Stimulated activated CD4-positive, alpha-beta T cell treated with anti-CD3 and anti-CD28 coated beads, TNF-alpha, amount 100 ng/mL, for 4 hours (primary cell): ENCODE results near the gene CCSAP.
A peak's percentile ranks its signal among the peaks of the same experiment; 100 is the strongest.
"Not testable (repeated sequence)": the region's sequence is repeated elsewhere in the genome, so short reads cannot be mapped to it uniquely, and the experiment has no call there.

Experiments used
- DNase-seq, 3 experiments: peaks; one replicate each; pipeline ENCODE4 v3.0.0-alpha.2; 2020; ENCODE audit warnings: low read depth in 3 of 3

The CCSAP gene, protein sequence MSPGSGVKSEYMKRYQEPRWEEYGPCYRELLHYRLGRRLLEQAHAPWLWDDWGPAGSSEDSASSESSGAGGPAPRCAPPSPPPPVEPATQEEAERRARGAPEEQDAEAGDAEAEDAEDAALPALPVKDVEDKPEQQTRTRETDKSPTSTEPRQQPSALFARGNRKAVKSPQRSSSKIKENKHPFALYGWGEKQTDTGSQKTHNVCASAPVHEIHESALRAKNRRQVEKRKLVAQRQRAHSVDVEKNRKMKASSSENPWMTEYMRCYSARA

DNA sequence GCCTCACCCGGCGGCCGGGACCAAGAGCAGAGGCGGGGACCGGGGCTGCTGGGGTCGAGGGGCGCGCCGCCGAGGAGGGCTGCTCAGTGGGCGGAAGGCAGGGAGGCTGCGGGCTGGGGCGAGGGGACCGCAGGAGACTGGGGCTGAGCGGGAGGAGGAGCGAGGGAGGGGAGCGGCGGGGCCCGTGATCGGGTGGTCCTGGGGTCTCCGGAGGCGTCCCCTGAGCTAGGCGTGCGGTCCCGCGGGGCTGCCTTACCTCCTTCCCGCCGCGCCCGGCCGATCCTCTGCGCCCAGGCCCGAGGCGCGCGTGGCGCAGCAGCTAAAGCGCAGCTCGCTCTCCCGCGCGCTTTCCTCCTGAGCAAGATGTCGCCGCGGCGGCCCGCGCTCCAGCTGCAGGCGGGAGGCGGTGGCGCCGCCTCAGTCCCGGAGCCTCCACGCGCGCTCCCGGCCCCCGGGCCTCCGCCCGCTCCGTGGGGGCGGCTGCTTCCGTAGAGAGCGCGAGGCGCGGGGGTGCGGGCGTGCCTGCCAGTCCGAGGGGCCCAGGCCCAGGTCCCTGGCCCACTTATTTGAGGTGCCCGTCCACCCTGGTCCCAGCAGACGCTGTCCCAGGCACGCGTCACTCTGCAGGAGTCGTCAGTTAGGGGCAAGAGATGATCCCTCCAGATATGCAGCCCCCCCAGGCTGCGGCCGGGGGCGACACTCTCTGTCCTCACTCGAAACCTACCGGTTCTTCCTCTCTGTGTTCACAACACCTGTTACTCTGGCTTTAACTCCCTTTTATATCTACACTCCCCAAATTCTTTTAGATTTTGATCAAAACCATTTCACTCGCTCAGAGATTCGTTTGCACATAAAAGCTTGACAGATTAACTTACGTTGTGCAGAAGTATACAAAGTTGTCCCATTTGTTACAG, at the start of gene CCSAP:
Gene CCSAP (minus strand): TSS at position 392 of the 914 bp plus-strand sequence. CDS start 582 bp downstream, outside the sequence.
- peak; percentile 25 to 46 (median 35) for DNase-seq

DNA sequence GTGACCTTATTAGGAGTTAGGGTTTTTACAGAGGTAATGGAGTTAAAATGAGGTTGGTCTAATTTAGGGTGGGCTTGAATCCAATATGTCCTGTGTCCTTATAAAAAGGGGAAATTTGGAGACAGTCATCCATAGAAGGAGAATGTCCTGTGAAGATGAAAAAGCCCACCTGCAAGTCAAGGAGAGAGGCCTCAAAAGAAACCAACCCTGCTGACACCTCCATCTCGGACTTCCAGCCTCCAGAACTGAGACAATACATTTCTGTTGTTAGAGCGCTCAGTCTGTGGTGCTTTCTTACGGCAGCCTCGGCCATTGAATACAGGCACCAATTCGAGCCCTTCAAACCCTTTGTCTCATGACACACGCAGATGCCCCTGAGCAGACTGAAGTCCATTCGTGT, 47.3 kb upstream of the CCSAP start:
- no peak for DNase-seq

DNA sequence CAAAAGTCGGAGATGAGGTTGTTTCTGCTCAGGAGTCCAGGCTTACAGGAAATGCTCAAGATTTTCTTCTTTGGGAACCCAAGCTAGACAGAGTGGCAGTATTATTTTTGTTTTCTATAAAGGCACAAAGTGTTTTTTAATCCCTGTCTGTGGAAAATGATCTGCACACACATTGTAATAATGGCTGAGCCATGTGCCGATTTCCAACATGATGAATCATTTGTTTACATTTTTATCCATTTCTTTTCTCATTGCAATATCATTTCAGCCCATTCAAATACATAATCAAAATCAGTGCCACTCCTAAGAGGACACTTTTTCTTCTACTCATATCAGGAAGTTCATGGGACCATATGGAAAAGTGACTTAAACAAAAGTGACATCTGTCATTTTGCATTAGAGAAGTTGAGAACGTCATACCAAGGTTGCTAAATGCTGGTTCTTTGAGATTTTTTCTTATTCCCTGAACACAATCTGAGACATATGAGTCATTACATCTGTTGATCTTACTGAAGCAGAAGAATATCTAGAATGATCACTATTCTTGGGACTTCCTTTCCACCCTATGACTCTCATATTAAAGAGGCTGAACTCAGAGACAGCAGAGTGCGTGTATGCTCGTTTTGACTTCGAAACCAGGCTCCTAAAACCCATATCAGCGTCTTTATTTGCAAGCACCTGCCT, 46.2 kb upstream of the CCSAP start:
- DNase-seq: no peak

DNA sequence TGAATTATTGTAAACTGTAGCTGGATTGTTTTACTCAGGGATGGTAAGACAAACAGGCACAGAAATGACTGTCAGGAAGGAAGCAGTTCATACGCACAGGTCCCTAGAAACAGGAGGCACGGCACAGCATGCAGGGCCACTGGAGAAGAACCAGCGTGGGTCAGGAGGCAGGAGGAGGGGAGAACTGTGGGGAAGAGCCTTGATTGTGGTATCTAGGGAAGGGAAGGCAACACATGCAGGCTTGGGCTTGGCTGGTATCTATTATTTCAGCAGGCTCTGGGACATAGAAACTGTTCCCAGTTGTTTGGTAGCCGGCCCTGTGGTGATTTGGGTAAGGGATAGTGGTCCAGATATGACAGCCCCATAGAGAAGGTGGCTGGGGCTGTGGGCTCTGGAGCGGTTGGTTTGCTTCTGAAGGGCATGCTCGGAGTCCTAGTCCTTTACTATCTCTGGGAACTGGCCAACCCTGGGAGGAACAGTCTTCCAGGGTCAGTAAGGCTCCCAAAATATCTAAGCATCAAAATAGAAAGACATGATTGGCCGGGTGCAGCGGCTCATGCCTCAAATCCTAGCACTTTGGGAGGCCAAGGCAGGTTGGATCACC, 43.1 kb upstream of the CCSAP start:
- no peak for DNase-seq

DNA sequence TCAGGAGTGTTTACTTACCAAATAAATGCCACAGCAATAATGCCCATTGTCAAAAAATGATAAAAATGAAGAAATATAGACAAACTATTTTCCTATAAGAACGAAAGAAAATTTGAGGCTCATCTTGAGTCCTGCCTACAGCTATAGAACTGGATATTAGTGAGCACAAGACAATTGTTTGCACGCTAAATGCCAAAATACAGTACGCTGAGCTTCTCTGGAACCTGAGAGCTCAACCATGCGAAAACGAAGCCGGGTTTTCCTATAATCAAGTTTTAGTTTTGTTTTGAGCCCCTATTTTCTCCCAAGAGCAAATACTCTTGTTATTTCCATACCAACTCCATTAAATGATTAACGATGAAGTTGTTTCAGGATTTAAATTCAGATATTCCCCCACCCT, 42.0 kb upstream of the CCSAP start:
- no peak for DNase-seq

DNA sequence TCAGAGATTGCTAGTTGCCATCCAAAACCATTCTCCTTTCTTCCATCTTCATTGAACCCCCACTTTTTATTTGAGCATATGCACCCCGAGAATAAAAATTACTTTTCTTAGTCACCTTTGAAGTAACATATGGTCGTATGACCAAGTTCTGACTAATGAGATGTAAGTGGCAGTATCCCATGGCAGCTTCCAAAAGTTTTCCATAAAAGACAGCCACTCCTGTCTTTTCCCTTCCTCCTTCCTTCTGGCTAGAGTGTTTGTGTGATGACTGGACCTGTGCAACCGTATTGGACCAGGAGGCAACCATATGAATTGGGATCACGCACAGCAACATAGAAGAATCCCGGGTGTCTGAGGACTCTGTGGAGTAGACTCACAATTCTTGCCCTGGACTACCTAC, 41.1 kb upstream of the CCSAP start:
- DNase-seq: no peak

DNA sequence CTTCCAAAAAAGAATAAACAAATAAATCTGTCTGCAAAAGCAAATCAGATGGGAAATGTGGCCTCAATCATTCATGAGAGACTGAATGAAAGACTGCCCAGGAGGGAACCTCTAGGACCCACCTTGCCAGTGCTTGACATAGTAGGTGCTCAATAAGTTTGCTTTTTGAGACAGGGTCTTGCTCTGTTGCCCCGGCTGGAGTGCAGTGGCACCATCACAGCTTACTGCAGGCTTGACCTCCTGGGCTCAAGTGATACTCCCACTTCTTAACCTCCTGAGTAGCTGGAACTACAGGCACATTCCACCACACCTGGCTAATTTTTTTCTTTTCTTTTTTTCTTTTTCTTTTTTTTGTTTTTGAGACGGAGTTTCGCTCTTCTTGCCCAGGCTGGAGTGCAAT, 40.3 kb upstream of the CCSAP start:
- DNase-seq: no peak

DNA sequence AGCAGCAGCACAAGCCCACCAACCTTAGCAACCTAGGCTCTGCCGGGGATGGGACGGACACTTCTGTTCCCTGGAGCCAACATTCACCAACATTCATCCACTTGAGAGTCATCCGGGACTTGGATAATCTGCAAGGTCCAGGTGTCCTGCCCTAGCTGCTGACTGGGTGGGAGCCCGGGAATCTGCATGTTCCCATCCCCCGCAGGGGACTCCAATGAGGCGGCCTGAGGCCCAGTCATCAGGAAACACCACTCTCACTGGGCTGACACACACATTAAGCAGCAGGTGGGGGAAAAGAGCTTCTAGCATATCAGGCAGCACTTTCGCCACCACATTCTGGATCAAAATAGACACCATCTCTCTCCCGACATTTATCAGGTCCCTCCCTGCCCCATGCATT, 38.4 kb upstream of the CCSAP start:
- no peak for DNase-seq

DNA sequence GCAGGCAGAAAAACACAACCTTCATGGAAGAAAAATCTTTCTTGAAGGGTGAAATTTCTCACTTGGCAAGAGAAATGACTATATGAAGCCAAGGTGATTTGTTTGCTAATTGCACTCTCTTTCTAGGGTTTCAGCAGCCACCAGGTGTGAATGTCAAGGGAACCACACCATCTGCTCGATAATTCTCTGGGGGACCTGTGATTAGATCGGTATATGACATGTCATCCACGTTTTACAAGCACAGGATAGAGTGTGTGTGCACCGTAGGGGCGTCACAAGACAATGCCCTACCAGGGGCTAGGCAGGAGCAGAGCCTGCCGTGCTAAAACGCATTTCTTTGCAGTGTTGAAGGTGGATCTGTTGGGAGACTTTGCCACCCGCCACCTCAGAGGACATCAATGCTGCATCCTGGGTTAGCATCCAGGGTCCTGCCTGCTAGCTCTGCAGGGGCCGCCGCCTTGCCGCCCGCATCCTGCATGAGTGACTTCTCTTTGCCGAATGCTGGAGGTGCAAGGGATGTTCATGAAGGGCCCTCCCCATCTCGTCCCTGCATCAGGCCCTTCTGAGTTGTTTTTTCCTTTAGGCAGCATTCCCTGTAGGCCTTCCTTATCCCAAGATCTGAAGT, 37.8 kb upstream of the CCSAP start:
- DNase-seq: no peak

DNA sequence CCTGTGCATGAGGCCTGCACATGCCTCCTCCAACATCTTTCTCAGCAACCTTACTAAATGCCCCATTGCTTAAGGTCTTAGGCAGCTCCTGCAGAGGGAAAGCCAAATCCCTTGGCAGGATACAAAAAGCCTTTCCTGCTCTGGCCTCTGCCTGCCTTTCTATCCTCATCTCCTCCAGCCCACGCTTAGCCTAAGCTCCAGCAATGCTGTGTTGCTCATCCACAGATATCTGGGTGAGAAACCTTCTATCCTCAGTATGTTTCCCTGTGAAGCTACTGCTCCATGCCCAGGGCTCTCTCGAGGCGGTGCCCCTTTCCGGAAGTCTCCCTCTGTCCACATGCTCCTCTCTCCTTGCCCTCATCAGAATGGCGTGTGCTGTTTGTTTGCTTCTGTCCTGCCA, 37.0 kb upstream of the CCSAP start:
- no peak for DNase-seq

DNA sequence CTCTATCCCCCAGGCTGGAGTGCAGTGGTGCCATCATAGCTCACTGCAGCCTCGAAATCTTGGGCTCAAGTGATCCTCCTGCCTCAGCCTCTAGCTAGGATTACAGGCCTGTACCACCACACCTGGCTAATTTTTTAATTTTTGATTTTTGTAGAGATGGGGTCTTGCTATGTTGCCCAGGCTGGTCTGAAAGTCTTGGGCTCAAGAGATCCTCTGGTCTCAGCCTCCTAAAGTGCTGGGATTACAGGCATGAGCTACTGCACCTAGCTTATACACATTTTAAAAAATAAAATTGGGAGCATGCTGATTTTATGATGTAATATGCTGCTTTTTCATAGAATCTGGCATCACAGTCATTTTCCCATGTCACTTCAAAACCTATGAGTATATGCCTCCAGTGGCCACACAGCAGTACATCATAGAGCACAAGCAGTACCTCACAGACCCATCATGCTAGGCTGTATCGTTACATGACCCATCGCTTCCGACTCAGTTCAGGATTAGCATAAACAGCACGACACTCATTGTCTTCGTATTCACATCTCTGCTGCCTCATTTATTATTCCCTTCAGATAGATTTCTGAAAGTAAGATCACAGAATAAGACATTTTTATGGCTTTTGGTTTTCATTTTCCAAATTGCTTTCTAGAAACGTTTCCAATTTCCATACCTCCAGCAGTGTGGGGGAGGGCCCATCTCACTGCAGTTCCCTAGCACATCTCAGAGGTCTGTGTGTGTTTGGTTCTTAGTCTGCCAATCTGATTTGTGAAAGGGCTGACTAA, 35.9 kb upstream of the CCSAP start:
- no peak for DNase-seq

DNA sequence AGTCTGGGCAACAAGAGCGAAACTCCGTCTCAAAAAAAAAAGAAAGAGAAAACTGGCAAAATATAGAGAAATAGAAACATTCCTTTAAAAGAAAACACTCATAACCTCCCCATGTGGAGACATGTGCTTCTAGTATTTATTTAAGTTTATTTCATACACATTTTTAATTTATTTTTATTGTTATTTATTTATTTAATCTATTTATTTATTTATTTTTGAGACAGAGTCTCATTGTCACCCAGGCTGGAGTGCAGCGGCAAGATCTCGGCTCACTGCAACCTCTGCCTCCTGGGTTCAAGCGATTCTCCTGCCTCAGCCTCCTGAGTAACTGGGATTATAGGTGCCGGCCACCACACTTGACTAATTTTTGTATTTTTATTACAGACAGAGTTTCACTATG, 35.2 kb upstream of the CCSAP start:
- DNase-seq: not testable (repeated sequence)

DNA sequence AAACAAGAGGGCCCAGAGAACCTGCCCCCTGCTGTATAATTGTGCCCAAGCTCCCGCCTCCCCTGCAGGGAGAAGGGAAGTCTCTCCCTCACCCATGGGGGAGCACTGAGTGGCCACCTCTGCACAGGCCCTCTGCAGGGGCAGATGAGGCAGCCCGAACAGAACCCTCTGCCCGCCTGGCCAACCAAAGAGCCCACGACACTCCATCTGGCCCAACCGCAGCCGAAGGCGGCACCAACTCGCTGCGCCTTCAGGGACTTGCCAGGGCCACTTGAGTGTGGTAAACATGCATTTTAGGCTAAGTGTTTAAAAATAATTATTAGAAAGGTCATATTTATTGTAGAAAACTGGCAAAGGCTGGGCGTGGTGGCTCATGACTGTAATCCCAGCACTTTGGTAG, 34.6 kb upstream of the CCSAP start:
- no peak for DNase-seq

DNA sequence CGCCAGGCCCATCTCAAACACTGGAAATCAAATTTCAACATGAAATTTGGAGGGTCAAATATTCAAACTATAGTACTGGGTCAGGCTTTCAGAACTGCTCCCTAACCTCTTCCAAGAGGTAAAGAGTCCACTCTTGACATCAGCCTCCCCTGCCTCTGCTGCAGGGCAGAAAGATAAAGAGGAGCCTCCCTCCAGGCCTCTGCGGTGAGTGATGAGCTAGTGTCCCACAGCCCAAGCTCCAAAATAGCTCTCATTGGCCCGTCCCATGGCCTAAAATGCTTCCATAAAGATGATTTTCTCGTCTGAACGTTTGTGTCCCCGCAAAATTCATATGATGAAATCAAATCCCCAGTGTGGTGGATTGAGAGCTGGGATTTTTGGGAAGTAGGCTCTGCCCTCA, 33.7 kb upstream of the CCSAP start:
- no peak for DNase-seq

DNA sequence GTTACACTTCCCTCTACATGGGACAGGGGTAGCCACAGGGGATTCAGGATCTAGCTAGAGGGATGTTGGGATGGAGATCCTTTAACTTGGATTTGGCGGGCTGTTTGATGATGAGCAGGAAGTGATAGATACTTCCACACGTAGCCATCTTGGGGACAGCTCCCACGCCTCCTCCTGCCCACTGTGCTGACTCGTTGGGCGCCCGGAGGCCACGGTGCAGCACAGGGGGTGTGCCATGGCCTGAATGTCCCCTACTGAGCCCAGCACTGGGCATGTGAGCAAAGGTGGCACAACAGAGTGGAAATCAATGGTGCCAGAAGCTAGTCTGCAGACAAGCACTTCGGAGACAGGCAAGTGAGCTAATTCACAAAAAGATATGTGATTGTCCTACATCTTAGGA, 31.6 kb upstream of the CCSAP start:
- no peak for DNase-seq

DNA sequence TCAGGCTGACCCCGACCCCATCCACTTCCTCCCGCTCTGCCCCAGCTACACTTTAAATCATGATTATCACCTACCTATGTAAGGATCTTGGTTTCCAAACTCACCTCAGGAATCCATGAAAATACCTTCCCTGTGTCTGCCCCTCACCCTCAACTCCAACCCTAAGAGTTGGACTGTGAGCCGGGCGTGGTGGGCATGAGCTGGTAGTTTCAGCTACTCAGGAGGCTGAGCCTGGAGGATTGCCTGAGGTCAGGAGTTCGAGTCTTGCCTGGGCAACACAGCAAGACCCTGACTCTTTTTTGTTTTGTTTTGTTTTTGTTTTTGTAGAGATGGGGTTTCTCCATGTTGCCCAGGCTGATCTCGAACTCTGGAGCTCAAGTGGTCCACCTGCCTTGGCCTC, 30.5 kb upstream of the CCSAP start:
- DNase-seq: no peak

DNA sequence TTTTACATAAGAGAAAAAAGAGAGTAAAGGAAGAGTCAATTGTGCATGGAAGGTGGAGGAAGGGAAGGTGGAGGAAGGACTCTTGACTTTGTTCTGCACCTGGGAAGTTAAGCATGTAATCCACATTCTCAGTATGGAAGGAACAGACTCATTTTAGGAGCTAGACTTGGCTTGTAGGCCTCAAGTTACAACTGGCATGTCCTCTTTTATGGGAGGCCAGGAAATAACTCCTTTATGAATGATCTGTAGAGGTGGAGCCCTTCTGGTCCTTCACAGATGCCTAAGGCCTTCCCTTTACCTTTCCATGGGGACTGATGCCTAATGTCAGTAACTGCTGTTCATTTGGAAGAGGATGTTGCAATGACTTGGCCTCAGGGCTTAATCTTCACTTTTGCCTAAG, 29.4 kb upstream of the CCSAP start:
- DNase-seq: no peak

DNA sequence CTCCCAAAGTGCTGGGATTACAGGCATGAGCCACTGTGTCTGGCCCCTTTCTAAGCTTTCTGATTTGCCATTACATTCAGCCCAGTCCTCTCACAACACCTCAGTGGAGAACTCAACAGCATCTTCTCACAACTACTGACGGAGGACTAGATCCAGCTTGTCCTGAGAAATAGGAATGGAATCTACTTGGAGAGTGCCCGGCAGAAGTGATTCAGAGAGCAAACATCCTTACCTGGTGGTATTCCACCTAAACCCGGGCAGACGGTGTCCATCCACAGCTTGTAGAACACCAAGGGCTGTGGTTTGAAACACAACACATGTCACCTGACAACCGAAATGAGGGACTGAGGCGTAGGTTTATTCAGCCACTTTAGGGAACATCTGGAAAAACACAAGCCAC, 28.8 kb upstream of the CCSAP start:
- no peak for DNase-seq

DNA sequence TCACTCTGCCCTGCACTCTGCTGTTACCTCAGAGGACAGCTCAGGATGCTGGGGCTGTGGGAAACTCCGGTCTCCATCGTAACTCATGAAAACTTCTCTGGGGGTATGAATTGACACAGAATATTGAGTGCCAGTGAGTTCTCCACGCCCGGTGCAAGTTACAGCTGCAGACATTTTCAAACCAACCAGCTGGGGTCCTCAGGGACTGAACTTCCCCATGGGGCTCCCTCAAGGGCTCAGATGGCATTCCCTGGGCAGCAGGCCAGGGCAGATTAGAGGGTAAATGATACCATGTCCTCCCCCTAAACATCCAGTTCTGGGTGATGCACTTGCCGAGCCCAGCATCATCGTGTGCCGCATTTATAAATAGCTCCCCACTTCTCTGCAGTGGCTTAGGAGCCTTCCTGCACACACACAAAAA, 27.8 kb upstream of the CCSAP start:
- no peak for DNase-seq

DNA sequence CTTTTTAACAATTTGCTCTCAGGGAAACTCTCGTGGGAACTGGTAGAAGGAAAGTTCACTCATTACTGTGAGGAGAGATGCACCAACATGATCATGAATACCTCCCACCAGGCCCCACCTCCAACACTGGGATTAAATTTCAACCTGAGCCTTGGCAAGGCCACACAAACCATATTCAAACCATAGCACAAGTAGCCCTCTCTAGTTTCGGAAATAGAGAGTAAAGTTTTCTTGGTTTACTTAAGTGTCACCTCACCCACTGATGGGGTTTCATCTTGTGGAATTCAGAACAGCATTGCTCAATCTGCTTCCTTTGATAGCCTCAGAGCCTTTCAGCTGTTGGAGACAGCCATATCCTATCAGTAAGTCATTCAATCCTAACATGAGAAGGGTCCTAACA, 25.5 kb upstream of the CCSAP start:
- no peak for DNase-seq

DNA sequence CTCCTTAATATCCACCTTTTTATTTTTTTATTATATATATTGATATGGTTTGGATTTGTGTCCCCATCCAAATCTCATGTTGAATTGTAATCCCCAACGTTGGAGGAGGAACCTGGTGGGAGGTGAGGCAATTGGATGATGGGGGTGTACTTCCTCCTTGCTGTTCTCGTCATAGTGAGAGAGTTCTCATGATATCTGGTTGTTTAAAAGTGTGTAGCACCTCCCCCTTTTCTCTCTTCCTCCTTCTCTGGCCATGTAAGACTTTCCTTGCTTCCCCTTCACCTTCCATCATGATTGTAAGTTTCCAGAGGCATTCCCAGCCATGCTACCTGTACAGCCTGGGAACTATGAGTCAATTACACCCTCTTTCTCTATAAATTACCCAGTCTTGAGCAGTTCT, 22.7 kb upstream of the CCSAP start:
- DNase-seq: no peak
